22Rv1 (cell line): ENCODE data around the gene GSTT2.

Experiments
- H3K27ac ChIP-seq: fragments of 450-650 bp; 2 replicates; pipeline ENCODE4 v1.5.1; 2017
- CTCF ChIP-seq: fragments of 450-650 bp; IDR thresholded peaks from 2 replicates; pipeline ENCODE4 v1.5.1; 2017; ENCODE audit warnings: mild to moderate bottlenecking
- ZFX ChIP-seq: fragments of 450-650 bp; IDR thresholded peaks from 2 replicates; pipeline ENCODE4 v1.6.1; 2017; ENCODE audit warnings: antibody characterized with exemption, borderline replicate concordance

The GSTT2 gene

GRCh38 chr22:24016156-24016555 is 36.2 kb downstream of the GSTT2 start:
- TF ChIP-seq CTCF (no peak), ZFX (no peak)

GRCh38 chr22:24021304-24021703 is 41.4 kb downstream of the GSTT2 start:
- no peak overlapping the region for H3K27ac ChIP-seq
- TF ChIP-seq ZFX: no peak
- TF ChIP-seq CTCF: no peak

More at GRCh38 chr22:24016156-24016555, 36.2 kb downstream of the GSTT2 start:
- H3K27ac ChIP-seq: no peak overlapping the region

- TF ChIP-seq ZFX: no peak
- TF ChIP-seq CTCF: no peak
- no peak overlapping the region for H3K27ac ChIP-seq
Observed at GRCh38 chr22:24023204-24023789, 43.4 kb downstream of the GSTT2 start.

- no peak for TF ChIP-seq ZFX
- no peak for TF ChIP-seq CTCF
- no peak overlapping the region for H3K27ac ChIP-seq
Observed at GRCh38 chr22:24024354-24024753, 44.4 kb downstream of the GSTT2 start.

- H3K27ac ChIP-seq: no peak overlapping the region
- TF ChIP-seq ZFX: no peak
- no peak for TF ChIP-seq CTCF
Observed at GRCh38 chr22:24025475-24025874, 45.5 kb downstream of the GSTT2 start.

GRCh38 chr22:24026056-24026455 is 46.1 kb downstream of the GSTT2 start:
- no peak overlapping the region for H3K27ac ChIP-seq
- TF ChIP-seq CTCF (no peak), ZFX (no peak)

- H3K27ac ChIP-seq: no peak overlapping the region
- TF ChIP-seq CTCF (no peak), ZFX (no peak)
Observed at GRCh38 chr22:24026733-24027132, 46.8 kb downstream of the GSTT2 start.
